HuH-7.5 (cell line): ENCODE data around the gene TNP1.
A peak's percentile ranks its signal among the peaks of the same experiment; 100 is the strongest.

Experiments
- DNase-seq: peaks from one replicate; pipeline ENCODE4 v3.0.0; 2011; ENCODE audit warnings: low spot score

The TNP1 gene

DNA sequence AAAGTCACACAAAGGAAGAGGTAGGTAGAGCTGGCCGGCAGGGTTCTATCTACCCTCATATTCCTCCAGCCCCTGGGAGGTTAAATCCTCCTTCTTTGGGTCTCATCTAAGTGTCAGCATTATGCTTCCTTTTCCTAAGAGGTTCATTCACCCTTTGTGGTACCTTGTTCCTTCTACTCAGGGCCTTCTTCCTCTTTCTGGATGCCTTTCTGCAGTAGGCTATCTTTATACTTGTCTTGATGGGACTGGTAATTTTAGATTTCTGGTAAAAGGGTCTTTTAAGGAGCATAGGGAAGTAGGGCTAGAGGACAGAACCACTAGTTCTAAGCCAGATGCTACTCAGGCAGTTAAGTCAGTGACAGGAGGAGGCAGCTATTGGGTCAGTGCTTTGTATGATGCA, 13.7 kb upstream of the TNP1 start:
- DNase-seq: no peak

DNA sequence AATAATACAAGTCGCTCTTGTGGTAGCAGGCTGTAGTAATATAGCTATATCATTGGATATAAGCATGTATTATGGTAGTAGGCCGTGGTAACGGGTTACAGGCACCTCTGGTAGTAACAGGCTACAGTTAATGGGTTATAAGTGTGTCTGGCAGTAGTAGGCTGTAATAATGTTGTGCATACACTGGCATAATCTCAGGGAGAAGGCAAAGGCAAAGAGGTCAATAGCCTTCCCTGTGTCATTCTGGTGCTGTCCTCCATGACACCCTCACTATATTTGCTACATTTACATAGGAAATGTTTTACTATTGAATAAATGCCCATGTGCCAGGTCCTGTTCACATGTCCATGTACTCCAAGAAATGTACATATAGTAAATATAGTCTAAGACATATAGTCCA, 12.8 kb upstream of the TNP1 start:
- no peak for DNase-seq

DNA sequence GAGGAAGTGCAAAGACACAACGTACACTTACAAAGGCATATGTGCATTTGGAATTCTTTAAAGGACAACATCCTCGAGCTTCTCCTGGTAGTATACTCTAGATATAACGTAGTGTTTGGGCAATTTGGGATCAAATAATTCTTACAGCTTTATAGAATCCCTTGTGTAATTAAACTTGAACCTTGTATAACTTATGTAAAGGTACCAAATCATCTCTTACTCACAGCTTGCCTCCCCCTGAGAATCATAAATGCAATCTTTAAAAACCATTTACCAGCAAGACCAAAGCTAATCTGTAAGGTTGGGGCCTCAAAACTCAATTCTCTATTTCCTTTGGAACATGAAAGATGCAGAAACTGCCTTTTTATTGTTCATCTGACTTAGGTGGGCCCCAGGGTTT, 12.2 kb upstream of the TNP1 start:
- no peak for DNase-seq

DNA sequence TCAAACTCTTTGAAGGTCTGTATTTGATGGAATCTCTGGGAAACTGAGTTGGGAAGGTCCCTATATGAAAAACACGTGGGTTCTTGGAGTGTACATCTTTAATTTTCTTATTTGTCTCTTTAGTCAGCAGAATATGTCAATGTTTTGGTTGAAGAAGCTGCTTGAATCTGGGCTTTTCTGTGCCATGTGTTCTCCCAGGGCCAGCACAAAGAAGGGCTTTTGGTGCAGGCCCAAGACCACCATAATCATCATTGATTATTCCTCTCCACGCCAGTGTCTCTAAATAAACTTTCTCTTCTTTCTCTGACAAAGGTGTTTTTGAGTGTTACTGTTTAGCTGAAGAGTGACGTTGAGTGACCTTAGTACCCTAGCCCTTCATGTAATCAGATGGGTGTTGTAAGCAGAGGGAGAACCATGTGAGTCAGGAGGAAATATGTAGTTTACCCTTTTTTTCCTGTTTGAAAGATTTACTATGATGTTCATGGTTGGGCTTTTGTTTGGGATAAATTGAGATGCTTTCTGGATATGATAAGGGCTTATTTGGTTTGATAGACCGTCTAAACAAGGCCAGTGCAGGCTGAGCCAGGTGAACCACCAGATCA, 11.6 kb upstream of the TNP1 start:
- DNase-seq: peak; percentile 36

DNA sequence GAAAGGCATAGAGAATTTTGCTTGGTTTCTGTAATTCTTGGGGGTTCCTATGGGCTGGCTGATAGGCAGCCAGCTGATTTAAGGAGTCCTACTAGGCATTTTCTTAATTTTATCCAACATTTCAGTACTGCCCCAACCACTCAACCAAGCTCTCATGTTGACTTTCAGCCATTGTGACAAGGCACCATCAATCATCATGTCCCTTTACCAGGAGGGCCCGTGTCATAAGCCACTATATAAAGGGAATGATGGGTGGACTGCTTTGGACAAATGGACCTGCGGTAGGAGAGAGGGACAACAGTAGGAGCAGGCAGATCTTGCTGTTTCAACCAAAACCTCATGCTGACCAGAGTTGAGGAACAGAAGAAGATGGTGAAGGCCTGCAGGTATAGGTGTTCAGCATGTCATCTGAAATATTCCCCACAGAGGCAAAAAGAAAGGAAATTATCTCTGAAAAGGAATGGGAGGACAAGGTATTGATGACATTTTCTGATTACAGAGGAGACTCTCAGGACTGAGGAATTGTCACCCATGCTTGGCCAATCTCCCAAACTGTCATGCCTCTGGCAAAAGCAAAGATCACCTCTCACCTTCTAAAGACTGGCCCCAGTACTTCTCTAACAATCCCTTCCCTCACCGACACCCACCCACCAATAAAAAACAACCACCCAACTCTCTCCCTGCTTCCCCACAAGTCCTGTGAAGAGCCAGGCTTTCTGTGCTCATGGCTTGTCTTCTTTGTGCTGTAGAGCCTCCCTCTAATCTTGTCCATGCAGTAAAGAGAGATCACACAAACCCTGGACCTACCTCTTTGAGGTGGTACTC, 10.9 kb upstream of the TNP1 start:
- no peak for DNase-seq

DNA sequence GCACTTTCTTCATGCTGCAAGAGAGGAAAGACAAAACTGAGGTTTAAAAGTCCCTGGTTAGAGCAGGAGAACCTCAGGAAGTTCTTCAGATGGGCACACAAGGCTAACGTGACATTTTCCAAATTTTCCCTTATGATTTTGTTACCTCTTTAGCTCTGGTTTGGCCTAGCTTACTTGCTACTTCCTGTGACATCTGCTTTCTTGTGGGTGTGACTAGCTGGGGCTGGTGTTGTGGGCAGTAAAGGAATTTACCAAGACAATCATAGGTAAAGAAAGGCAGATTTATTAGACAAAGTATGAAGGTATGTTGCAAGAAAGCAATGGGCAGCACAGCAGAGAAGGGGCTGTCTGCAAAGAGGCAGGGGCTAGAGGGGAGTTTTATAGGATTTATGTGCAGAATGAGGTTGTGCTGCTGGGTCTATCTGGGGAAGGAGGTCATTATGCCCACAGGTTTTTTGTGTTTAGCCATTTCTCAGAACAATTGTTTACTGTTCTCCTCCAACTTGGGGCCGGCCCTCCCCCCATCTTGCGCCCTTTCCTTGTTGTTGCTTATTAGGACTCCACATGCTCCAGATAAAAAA, 6.7 kb upstream of the TNP1 start:
- no peak for DNase-seq

DNA sequence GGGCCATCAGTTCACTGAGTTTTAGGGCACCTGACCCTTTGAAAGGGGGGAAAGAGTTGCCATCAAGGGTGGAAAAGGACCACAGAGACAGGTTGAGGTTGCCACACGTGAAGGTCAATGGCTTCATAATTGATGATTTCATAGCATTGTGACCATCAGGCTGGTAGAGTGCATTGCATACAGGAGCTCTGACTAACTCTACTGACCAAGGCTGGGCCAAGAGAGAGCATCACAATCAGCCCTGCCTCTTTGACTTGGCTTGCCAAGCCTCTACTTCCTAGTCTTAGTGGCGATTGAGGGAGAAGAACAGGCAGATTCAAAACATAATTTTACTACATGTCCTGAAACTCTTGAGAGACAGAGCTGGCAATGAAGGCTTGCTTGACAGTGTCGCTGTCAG, 5.8 kb upstream of the TNP1 start:
- DNase-seq: no peak

DNA sequence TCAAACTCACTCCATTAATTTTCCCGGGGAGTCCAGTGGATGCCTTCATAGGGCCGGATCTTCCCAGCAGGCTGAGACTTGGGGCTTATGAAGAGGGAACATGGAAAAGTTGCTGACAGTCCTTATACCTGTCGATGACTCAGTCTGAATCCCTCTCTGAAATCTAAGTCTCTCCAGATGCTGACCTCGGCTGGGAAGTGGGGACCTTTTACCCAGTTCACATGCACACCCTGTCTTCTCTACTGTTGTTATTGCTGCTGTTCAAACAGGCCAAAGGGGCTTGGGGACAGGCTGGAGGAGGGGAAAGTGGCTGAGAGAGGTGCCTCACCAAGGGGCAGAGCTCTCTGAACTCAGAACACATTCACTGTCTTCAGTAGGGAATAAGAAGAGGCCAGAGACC, 4.1 kb upstream of the TNP1 start:
- no peak for DNase-seq

DNA sequence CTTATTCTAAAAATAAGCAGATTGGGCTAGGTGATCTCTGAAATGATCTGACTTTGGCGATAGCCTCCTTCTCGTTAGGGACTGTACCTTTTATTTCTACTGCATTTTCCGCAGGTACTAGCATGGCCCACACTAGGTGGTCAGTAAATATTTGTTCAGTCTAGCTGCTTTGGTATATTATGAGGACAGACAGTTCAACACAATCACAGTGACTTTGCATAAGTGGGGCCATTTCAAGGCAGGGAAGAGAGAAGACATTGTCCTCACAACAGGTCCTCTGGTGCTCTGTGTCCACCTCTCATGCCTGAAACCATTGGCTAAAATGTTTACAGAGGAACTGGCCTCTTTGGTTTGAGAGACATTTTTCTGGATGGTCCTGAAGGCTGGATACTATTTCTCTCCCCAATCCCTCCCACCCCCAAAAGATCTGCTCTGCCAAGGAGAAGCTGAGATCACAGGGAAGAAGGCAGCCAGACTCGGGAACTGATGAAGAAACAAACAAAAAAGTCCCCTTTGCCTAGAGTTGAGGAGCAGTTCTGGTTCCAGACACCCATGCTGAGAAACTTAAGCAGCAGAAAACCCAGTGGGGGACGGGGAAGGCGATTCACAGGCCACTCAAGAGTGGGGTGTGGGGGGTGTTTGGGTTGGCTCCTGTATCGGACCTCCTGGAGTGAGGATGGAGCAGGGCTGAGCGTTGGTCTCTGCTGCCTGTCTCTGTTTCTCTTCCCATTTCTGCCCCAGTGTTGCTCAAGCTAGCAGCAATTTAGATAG, 2.9 kb upstream of the TNP1 start:
- no peak for DNase-seq

DNA sequence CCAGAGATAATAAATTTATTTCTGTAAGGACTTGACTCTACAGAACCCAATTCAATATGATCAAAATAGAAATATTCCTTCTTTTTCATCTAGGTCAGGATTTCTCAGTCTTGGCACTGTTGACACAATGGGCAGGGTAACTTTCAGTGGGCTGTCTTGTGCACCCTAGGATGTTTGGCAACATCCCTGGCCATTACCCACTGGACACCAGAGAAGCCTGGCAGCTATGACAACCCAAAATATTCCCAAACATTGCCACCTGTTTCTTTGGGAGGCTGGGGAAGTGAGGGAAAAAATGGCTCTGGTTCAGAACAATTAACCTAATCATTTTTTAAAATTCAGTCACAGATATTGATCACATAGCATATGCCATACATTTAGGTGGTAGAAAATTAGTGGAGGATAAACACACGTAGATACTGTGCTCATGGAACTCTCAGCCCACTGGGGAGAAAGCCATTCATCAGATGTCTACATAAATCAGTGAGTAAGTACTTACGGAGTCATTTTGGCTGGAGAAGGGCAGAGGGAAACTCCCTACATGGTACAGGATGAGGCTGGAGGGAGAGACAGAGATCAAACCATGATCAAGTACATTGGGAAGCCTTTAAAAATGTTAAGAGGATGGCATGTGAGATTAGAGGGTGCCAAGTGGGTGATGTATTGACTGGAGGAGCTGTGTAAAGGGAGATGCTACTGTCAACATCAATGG, 718 bp upstream of the TNP1 start:
- no peak for DNase-seq

DNA sequence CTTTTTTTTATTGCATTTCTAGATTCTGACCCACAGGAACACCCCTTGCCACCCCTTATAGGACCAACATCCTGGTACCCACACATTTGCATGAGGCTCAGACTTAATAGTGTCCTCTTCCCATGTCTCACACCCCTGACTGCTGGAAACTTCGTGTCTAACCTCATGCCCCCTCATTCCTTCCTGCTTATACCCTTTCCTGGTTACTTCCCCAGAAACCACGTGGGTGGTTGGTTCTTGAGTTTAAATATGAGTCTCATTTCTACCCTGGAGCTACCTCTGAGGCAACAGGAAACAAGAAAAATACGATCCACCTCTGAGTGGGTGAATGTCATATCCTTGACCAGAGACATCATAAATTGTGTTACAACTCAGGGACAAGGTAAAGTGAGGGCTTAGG, 1.6 kb downstream of the TNP1 start:
- no peak for DNase-seq

DNA sequence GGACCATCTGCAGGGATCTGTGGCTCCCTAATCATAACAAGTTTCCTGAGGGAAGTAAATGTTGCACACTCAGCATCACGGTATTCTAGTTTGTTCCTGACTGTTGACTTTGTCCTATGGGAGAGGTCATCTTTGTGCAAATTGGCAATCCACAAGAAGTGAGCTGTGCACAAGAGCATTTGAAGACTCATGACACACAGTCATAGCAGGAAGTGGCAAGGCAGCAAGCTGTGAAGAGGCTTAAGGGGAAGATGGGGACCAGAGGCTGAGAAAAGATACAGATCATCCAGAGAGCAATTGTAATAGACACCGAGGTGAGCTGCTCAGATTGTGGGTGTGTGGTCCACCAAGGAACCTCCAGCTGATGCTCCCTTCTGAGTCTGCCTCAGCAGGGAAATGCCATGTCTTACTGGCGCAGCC, 2.7 kb downstream of the TNP1 start:
- DNase-seq: no peak

DNA sequence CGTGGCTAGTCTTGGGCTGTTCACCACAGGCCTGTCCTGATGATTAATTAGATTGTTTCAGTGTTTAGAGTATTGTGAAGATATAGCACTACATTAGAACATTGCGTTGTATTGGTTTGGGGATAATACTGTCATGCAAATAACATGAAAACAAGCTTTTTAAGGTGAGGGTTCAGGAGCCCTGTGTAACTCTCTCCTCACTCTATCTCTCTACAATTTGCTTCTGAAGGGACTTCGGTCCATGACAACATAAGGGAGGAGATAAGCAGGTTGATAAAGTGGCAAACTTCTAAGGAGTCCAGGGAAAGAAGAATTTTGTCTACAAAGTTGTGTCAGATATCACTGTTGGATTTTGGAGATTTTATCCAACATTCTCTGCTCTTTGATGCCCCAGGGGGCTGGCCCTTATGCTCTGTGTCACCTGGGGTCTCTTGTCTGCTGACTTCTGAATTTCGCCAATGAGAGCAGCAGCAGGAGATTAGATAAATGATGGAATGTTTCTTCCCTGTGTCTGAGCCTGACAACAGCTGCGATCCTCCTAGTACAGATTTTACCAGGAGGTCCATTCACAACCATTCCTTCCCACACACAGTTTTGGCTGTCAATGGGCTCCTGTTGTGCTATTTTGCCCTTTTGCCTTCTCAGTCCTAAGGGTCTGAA, 3.3 kb downstream of the TNP1 start:
- no peak for DNase-seq

DNA sequence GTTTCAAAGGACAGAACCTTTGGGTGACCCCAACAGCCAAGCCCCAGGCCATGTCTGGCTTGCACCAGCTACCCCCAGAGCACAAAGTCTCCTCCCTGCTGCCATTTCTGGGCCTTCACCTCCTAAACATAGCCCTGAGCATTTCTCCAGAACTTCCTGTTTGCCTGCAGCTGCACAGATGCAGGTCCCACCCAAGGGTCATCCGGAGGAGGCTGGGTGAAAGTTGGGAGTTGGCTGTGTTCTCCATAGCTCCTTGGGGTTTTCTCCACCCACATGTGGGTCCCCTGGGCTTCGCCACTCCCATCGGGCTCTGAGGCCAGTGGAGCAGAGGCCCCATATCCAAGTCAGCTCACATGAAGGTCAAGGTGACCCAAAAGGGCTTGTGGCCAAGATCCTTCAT, 4.3 kb downstream of the TNP1 start:
- no peak for DNase-seq

DNA sequence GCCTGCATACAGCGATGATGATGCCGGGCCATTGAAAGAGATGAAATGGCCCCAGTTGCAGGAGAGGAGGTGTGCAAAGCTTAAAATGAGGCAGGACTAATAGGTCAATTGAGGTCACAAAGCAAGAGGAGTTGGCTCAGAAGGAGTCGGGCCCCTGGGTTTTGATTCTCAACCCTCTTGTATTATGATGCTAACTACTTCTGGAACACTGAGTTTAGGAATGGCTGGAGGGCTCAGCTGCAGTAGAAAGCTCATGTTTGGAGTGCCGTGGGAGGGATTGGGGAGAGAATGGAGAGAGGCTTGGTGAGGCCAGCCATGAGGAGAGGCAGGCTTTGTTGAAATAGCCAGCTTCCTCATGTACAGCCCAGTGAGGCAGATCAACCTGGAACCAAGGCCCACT, 4.8 kb downstream of the TNP1 start:
- DNase-seq: no peak

DNA sequence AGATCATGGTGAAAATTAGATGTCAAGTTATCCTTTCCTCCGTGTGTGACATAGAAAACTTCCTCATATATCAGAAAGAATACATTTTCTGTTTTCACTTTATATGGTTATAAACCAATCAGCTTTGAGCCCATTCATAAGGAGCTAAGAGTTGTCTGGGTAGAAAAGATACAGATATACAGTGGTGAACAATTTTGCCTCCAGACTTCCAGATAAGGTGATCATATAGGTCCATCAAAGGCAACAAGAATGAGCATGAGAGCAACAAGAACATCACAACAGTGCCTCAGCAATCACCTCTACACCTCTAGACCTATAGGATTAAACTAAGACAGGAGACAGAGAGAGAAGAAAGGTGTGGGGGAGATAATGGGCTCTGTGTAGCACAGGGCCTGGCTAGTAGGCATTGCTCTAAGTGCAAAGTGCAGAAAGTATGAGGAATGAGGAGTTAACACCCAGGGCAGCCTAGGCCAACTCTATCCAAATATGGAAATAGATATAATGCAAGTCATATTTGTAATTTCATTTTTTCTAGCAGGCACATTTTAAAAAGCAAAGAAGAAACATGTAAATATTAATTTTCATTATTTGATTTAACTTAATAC, 8.3 kb downstream of the TNP1 start:
- no peak for DNase-seq

DNA sequence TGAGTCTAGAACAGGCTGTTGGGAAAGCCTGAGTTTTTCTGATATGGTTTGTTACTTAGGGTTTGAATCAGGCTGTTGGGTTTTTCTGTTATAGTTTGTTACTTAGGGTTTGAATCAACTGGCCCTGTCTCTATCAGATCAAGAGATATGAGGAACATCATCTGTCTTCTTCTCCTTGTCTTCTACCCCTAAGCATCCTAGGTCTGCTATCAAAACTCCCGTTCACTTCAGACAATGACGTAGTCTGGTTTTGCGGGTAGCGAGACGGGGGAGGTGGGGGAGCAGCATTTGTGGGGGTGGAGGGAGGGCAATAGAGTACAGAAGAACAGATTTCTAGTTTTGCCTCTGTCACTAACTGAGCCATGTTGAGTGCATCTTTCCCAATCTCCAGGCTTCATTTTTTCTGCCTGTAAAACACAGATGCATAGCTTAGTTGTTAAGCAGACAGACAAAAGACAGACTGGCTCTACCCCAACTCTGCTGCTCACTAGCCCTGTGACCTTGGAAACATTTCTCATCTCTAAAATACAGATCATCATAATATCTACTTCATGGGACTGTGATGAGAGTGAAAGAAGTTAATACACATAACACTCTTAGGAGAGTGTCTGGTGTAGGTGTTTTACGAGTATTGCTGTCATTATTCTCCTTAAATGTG, 9.1 kb downstream of the TNP1 start:
- no peak for DNase-seq

DNA sequence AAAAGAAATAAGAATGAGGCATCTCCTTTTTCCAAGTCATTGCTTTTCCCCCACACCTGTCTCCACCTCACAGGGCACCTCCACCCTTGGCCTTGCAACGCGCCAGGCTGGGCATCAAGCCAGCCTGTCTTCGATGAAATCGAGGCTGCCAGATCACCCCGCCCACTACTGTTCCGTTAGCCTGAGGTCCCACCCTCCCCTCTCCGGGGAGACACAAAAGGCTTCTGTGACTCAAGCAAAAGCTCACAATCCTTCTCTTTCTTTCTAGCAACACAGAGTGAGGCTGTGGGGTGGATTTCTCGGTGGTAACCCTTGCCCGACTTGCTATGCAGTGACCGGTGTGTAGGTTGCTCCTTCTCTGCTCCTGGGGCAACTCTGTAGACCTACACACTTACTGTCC, 9.9 kb downstream of the TNP1 start:
- no peak for DNase-seq

DNA sequence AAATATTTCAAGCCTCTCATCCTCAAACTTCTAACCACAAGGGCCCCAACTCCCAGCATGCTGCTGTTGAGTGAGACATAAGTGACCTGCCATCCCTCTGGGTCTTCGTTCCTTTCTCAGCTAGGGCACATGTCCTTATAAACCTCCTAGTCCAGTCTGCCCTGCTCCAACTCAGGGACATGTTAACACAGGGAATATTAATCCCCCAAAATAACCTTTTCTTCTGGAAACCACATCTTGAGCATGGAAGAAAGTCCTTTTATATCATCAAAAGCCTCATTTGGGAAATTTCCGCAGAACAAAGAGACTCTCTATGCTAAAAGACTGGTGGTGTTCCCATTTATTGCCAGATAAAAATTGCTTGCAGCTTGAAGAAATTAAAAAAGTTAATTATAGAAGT, 14.4 kb downstream of the TNP1 start:
- DNase-seq: no peak

DNA sequence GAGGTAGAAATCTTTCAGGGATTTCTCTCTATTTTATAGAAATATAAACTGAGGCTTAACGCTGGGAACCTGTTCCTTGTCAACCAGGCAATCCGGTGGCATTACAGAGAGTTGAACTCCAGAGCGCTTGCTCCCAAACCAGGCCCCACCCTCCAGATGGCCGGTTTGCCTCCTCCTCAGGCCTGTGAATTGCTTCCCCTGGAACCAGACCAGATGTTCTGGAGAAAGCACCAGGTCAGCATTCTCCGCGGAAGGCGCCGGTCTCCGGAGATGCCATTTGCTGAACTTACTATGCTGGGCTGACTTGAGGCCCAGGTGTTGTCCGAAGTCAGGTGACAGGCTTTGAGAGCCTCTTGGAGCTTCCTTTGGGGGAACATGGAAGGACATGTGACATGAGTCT, 17.2 kb downstream of the TNP1 start:
- no peak for DNase-seq

DNA sequence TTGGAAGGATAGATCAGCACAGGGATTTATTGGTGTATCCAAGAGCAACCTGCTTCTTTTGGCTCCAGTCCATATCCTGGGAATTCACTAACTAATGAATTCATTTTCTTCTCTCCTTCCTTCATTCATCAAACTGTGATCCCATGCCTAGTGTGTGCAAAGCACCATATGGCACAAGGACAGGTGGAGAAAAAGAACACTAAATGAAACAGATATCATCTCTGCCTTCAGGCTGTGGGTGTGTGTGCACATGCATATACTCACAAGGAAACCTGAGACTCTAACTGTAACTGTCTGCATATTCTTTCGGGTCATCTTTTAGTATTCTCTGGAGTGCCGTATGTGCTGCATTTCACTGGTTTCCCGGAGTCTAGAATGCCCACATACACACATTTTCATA, 20.2 kb downstream of the TNP1 start:
- DNase-seq: no peak
